AML-193 (cell line): Measurements from ENCODE around the gene TADA3.

Source experiments
- DNase-seq, 2 experiments: peaks; one replicate each; lab custom pipeline; 2025; lab: John Stamatoyannopoulos, UW

The TADA3 gene

GRCh38 chr3:9792405-9793160, at the start of gene TADA3, which contains the start of gene ARPC4:
Gene TADA3 (minus strand): TSS chr3:9792473. CDS start chr3:9791466, 1,007 bp downstream.
Gene ARPC4 (plus strand): TSS chr3:9793082. CDS start chr3:9793122, 40 bp downstream.
- DNase-seq: peak; percentile 98 to 100

GRCh38 chr3:9841015-9841414, 48.7 kb upstream of the TADA3 start:
- DNase-seq: no peak

GRCh38 chr3:9838856-9839255, 46.6 kb upstream of the TADA3 start:
- DNase-seq: no peak

GRCh38 chr3:9837701-9838582, 45.7 kb upstream of the TADA3 start:
- peak; percentile 50 to 61 for DNase-seq

- no peak for DNase-seq
These were observed 42.5 kb upstream of the TADA3 start for GRCh38 chr3:9834520-9835380.

GRCh38 chr3:9833078-9833477, 40.8 kb upstream of the TADA3 start:
- DNase-seq: no peak

GRCh38 chr3:9831253-9831652, 39.0 kb upstream of the TADA3 start:
- no peak for DNase-seq

- no peak for DNase-seq
These were observed 36.8 kb upstream of the TADA3 start for GRCh38 chr3:9828801-9829755.

- peak; percentile 25 to 62 for DNase-seq
These were observed 34.7 kb upstream of the TADA3 start for GRCh38 chr3:9826815-9827573.

GRCh38 chr3:9825451-9826040, 33.3 kb upstream of the TADA3 start:
- no peak for DNase-seq

- DNase-seq: peak in 1 of 2 experiments; percentile 14
These were observed 28.7 kb upstream of the TADA3 start for GRCh38 chr3:9820946-9821345.

- DNase-seq: no peak
These were observed 28.3 kb upstream of the TADA3 start for GRCh38 chr3:9820543-9820942.

- no peak for DNase-seq
These were observed 26.5 kb upstream of the TADA3 start for GRCh38 chr3:9818666-9819335.

GRCh38 chr3:9817436-9817835, 25.2 kb upstream of the TADA3 start:
- DNase-seq: no peak

GRCh38 chr3:9815986-9816385, 23.7 kb upstream of the TADA3 start:
- DNase-seq: no peak

GRCh38 chr3:9812870-9813483, 20.7 kb upstream of the TADA3 start:
- DNase-seq: no peak

GRCh38 chr3:9810846-9811245, 18.6 kb upstream of the TADA3 start:
- DNase-seq: no peak

GRCh38 chr3:9810433-9810770, 18.1 kb upstream of the TADA3 start:
- no peak for DNase-seq
